Measurements from ENCODE around the gene FHIT.

Gene FHIT

DNA sequence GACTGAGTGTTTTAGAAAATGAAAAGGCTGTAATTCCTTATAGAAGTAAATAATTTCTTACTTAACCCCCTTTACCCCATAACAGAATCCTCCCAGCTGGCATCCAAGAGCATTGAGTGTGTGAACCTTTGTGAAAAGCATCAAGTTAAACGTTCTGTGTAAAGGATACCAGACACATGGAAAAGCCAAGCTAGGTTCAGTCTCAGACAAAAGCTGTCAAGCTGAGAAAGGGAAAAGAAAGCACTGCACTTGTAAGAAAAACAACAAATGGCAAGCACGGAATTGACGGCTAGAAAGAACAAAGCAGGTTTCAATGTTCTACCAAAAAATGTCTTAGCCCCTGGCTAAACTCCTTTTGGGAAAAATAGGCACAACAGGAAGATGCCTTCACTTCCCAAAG lies 176.5 kb downstream of the FHIT start:
- TF ChIP-seq FOXP2 (optimal IDR thresholded peaks at IDR 0.05; ENCODE audit: borderline replicate concordance, extremely low read depth, extremely low read length, insufficient read depth), result no peak
- no peak for TF ChIP-seq SIN3A (IDR thresholded peaks at IDR 0.05; ENCODE audit: borderline replicate concordance, insufficient read depth, low read length)
- no peak for TF ChIP-seq TAF1 (IDR thresholded peaks at IDR 0.05; ENCODE audit: borderline replicate concordance, insufficient read depth, low read length)
- no peak for TF ChIP-seq POLR2AphosphoS5 (IDR thresholded peaks at IDR 0.05; ENCODE audit: low read depth, low read length)
- TF ChIP-seq, protein P1, sequence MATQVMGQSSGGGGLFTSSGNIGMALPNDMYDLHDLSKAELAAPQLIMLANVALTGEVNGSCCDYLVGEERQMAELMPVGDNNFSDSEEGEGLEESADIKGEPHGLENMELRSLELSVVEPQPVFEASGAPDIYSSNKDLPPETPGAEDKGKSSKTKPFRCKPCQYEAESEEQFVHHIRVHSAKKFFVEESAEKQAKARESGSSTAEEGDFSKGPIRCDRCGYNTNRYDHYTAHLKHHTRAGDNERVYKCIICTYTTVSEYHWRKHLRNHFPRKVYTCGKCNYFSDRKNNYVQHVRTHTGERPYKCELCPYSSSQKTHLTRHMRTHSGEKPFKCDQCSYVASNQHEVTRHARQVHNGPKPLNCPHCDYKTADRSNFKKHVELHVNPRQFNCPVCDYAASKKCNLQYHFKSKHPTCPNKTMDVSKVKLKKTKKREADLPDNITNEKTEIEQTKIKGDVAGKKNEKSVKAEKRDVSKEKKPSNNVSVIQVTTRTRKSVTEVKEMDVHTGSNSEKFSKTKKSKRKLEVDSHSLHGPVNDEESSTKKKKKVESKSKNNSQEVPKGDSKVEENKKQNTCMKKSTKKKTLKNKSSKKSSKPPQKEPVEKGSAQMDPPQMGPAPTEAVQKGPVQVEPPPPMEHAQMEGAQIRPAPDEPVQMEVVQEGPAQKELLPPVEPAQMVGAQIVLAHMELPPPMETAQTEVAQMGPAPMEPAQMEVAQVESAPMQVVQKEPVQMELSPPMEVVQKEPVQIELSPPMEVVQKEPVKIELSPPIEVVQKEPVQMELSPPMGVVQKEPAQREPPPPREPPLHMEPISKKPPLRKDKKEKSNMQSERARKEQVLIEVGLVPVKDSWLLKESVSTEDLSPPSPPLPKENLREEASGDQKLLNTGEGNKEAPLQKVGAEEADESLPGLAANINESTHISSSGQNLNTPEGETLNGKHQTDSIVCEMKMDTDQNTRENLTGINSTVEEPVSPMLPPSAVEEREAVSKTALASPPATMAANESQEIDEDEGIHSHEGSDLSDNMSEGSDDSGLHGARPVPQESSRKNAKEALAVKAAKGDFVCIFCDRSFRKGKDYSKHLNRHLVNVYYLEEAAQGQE (IDR thresholded peaks at IDR 0.05; ENCODE audit: insufficient read depth in 1 of 2, low read depth in 2 of 2, low read length in 2 of 2), result no peak

DNA sequence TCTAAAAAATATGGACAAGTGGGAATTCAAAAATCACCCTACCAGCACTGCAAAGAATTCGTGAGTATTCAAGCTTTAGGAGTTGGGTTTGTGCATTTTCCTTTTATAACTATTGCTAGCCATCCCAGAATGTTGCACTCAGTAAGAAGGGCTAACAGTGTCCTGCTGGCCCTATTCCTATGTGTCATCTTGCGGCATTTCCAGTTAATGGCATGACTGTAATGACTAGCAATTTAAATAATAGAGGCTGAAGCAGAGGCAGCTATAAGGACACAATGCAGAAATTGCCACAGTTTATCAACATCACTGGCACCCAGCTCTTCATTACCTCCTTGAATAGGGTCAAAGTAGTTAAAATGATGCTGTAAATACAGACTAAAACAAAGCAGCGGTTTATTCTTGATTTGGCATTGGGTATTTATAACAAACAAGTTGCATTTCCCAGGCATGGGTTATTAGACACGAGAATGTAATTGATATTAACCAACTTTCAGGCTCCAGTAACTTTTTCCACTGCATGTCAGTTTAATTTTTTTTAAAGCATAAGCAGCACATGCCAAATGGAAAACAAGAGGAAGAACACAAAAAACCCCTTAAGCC lies 177.6 kb downstream of the FHIT start:
- TF ChIP-seq, protein P1 (IDR thresholded peaks at IDR 0.05; ENCODE audit: insufficient read depth in 1 of 2, low read depth in 2 of 2, low read length in 2 of 2), result no peak
- TF ChIP-seq POLR2AphosphoS5 (IDR thresholded peaks at IDR 0.05; ENCODE audit: low read depth, low read length) (no peak), TAF1 (IDR thresholded peaks at IDR 0.05; ENCODE audit: borderline replicate concordance, insufficient read depth, low read length) (no peak), FOXP2 (optimal IDR thresholded peaks at IDR 0.05; ENCODE audit: borderline replicate concordance, extremely low read depth, extremely low read length, insufficient read depth) (no peak), SIN3A (IDR thresholded peaks at IDR 0.05; ENCODE audit: borderline replicate concordance, insufficient read depth, low read length) (no peak)

DNA sequence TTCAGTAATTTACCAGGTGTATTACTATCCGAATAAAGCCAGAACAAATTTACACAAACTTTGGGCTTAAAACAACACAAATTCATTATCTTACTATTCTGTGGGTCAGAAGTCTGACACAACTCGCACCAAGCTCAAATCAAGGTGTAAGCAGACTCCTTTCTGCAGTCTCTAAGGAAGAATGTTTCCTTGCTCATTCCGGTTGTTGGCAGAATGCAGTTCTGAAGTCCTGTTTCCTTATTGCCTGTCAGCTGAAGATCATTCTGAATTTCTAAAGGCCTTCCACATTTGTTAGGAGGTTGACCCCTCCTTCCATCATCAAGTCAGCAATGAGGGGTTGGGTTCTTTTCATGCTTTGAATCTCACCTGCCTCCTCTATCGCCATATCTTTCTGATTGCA lies 183.2 kb downstream of the FHIT start:
- TF ChIP-seq TAF1 (IDR thresholded peaks at IDR 0.05; ENCODE audit: borderline replicate concordance, insufficient read depth, low read length), result no peak
- no peak for TF ChIP-seq POLR2AphosphoS5 (IDR thresholded peaks at IDR 0.05; ENCODE audit: low read depth, low read length)
- TF ChIP-seq, protein P1 (IDR thresholded peaks at IDR 0.05; ENCODE audit: insufficient read depth in 1 of 2, low read depth in 2 of 2, low read length in 2 of 2), result no peak

DNA sequence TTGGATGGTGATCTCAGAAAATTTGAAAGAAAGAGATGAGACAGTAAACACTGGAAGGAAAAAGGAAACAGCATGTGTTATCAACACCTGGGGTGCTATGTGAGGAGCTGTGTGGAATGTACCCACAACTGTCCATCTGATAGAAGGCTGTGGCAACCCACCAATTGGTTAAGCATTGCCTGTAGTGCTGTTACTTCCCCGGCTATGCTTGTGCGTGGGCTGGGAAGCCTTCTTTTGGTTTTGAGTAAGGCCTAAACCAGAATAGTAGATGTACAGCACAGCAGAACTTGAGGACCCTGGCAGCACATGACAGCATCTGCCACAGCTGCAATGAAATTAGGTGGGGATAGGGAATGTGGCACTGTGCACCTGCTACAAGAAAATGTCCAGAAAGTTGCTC lies 184.5 kb downstream of the FHIT start:
- TF ChIP-seq SIN3A (IDR thresholded peaks at IDR 0.05; ENCODE audit: borderline replicate concordance, insufficient read depth, low read length), result no peak
- no peak for TF ChIP-seq FOXP2 (optimal IDR thresholded peaks at IDR 0.05; ENCODE audit: borderline replicate concordance, extremely low read depth, extremely low read length, insufficient read depth)
- TF ChIP-seq POLR2AphosphoS5 (IDR thresholded peaks at IDR 0.05; ENCODE audit: low read depth, low read length), result no peak
- TF ChIP-seq, protein P1 (IDR thresholded peaks at IDR 0.05; ENCODE audit: insufficient read depth in 1 of 2, low read depth in 2 of 2, low read length in 2 of 2), result no peak
- no peak for TF ChIP-seq TAF1 (IDR thresholded peaks at IDR 0.05; ENCODE audit: borderline replicate concordance, insufficient read depth, low read length)
